D721Med (cell line): ENCODE results near the gene NFATC1.

Source experiments
- DNase-seq: peaks from one replicate; pipeline ENCODE4 v3.0.0; 2011; ENCODE audit warnings: low spot score; ENCODE audit not compliant: insufficient read length
- FAIRE-seq: peaks from 2 replicates; lab custom pipeline; 2011; peaks lifted over from hg19 to GRCh38; lab: Jason Lieb, UNC
- CTCF ChIP-seq: IDR thresholded peaks from 2 replicates; pipeline ENCODE4 v1.5.1; 2012; ENCODE audit warnings: mild to moderate bottlenecking, control low read depth; ENCODE audit not compliant: insufficient read depth; ENCODE audit errors: missing control alignments

Gene NFATC1

GRCh38 chr18:79573921-79574491, 178.3 kb downstream of the NFATC1 start:
- TF ChIP-seq CTCF = no peak
- FAIRE-seq (no peak), DNase-seq (no peak)

GRCh38 chr18:79574938-79575525, 179.3 kb downstream of the NFATC1 start:
- TF ChIP-seq CTCF = no peak
- FAIRE-seq (no peak), DNase-seq (no peak)

GRCh38 chr18:79575891-79576685, 180.4 kb downstream of the NFATC1 start:
- FAIRE-seq (no peak), DNase-seq (no peak)
- no peak for TF ChIP-seq CTCF

- DNase-seq (no peak), FAIRE-seq (no peak)
- no peak for TF ChIP-seq CTCF
Observed at GRCh38 chr18:79576686-79577351, 181.1 kb downstream of the NFATC1 start.

GRCh38 chr18:79577451-79578395, 182.0 kb downstream of the NFATC1 start:
- FAIRE-seq (no peak), DNase-seq (no peak)
- TF ChIP-seq CTCF = no peak

GRCh38 chr18:79578396-79579260, 182.9 kb downstream of the NFATC1 start:
- no peak for TF ChIP-seq CTCF
- no peak for DNase-seq
- no peak for FAIRE-seq
